HEK293 (cell line): ENCODE results near the gene SIGLEC15.

Source experiments
- FEZF1 ChIP-seq: fragments of 450-650 bp; formaldehyde crosslinking; IDR thresholded peaks from 2 replicates; pipeline ENCODE4 v1.5.1; 2016; ENCODE audit warnings: missing biosample characterization, missing genetic modification characterization
- SCRT1 ChIP-seq: fragments of 450-650 bp; formaldehyde crosslinking; IDR thresholded peaks from 2 replicates; pipeline ENCODE4 v1.5.1; 2016; ENCODE audit warnings: missing biosample characterization, missing genetic modification characterization, borderline replicate concordance
- SP2 ChIP-seq: fragments of 450-650 bp; formaldehyde crosslinking; IDR thresholded peaks from 2 replicates; pipeline ENCODE4 v1.5.1; 2016; ENCODE audit warnings: missing biosample characterization, missing genetic modification characterization
- ZNF16 ChIP-seq: fragments of 450-650 bp; formaldehyde crosslinking; IDR thresholded peaks from 2 replicates; pipeline ENCODE4 v1.5.1; 2016; ENCODE audit warnings: low read depth, missing biosample characterization, missing genetic modification characterization
- ZNF514 ChIP-seq: fragments of 450-650 bp; formaldehyde crosslinking; IDR thresholded peaks from 2 replicates; pipeline ENCODE4 v1.5.1; 2016; ENCODE audit warnings: missing biosample characterization, missing genetic modification characterization
- ZNF571 ChIP-seq: fragments of 450-650 bp; formaldehyde crosslinking; IDR thresholded peaks from 2 replicates; pipeline ENCODE4 v1.5.0; 2017; ENCODE audit warnings: missing biosample characterization, missing genetic modification characterization
- ZSCAN16 ChIP-seq: fragments of 450-650 bp; formaldehyde crosslinking; IDR thresholded peaks from 2 replicates; pipeline ENCODE4 v1.5.1; 2016; ENCODE audit warnings: missing biosample characterization, missing genetic modification characterization
- TF ChIP-seq, protein P1 (sequence below): fragments of 450-650 bp; formaldehyde crosslinking; IDR thresholded peaks from 2 replicates; pipeline ENCODE4 v1.5.1; 2016; ENCODE audit warnings: missing biosample characterization, missing genetic modification characterization
- TF ChIP-seq, protein P2 (sequence below): fragments of 450-650 bp; formaldehyde crosslinking; IDR thresholded peaks from 2 replicates; pipeline ENCODE4 v1.5.1; 2016; ENCODE audit warnings: missing biosample characterization, missing genetic modification characterization
- TF ChIP-seq, protein P3 (sequence below): fragments of 450-650 bp; formaldehyde crosslinking; IDR thresholded peaks from 2 replicates; pipeline ENCODE4 v1.5.1; 2016; ENCODE audit warnings: missing biosample characterization, missing genetic modification characterization

DNA sequence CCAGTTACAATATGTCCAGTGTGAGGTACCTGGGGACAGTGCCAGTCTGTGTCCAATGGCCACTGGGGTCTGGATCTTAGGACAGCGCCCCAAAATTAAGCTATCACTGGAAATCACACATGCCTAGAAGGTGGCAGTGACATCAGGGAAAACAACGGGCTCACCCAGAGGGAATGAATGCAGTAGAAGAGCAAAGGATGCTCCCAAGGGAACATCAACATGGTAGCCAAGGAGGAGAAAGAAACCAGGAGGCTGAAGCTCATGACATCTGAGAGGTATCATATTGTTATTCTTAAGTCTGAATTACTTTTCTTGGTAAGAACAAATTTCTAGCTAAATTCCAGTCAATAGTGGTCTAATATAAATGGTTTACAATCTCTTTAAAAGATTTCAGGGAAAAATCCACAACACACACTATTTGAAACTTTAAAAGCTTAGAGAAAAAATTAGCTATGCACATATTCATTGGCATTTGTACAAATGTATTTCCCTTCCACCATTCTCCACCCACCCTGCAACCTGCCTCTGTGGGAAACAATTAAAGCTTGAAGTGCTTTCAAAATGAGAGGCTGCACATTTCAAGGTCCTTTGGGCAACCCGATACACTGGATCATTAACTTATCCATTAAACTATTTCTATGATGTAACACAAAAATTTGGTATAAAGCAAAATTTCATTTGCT lies 55.5 kb downstream of the SIGLEC15 start:
- TF ChIP-seq SCRT1 (tag by site-specific recombination) (no peak), ZNF16 (tag by site-specific recombination) (no peak), ZSCAN16 (tag by site-specific recombination) (no peak), ZNF514 (tag by site-specific recombination) (no peak), SP2 (tag by site-specific recombination) (no peak), ZNF571 (no peak), FEZF1 (no peak)
- TF ChIP-seq, protein P1, sequence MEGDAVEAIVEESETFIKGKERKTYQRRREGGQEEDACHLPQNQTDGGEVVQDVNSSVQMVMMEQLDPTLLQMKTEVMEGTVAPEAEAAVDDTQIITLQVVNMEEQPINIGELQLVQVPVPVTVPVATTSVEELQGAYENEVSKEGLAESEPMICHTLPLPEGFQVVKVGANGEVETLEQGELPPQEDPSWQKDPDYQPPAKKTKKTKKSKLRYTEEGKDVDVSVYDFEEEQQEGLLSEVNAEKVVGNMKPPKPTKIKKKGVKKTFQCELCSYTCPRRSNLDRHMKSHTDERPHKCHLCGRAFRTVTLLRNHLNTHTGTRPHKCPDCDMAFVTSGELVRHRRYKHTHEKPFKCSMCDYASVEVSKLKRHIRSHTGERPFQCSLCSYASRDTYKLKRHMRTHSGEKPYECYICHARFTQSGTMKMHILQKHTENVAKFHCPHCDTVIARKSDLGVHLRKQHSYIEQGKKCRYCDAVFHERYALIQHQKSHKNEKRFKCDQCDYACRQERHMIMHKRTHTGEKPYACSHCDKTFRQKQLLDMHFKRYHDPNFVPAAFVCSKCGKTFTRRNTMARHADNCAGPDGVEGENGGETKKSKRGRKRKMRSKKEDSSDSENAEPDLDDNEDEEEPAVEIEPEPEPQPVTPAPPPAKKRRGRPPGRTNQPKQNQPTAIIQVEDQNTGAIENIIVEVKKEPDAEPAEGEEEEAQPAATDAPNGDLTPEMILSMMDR: no peak
- TF ChIP-seq, protein P2, sequence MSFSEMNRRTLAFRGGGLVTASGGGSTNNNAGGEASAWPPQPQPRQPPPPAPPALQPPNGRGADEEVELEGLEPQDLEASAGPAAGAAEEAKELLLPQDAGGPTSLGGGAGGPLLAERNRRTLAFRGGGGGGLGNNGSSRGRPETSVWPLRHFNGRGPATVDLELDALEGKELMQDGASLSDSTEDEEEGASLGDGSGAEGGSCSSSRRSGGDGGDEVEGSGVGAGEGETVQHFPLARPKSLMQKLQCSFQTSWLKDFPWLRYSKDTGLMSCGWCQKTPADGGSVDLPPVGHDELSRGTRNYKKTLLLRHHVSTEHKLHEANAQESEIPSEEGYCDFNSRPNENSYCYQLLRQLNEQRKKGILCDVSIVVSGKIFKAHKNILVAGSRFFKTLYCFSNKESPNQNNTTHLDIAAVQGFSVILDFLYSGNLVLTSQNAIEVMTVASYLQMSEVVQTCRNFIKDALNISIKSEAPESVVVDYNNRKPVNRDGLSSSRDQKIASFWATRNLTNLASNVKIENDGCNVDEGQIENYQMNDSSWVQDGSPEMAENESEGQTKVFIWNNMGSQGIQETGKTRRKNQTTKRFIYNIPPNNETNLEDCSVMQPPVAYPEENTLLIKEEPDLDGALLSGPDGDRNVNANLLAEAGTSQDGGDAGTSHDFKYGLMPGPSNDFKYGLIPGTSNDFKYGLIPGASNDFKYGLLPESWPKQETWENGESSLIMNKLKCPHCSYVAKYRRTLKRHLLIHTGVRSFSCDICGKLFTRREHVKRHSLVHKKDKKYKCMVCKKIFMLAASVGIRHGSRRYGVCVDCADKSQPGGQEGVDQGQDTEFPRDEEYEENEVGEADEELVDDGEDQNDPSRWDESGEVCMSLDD: no peak
- TF ChIP-seq, protein P3, sequence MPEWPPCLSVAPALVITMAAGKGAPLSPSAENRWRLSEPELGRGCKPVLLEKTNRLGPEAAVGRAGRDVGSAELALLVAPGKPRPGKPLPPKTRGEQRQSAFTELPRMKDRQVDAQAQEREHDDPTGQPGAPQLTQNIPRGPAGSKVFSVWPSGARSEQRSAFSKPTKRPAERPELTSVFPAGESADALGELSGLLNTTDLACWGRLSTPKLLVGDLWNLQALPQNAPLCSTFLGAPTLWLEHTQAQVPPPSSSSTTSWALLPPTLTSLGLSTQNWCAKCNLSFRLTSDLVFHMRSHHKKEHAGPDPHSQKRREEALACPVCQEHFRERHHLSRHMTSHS (tag by site-specific recombination): no peak
